Bronchial epithelial cell (primary cell): ENCODE measurements around the gene CCDC60. TPM values are rescaled to one million over a fixed set of nuclear protein-coding genes. Genes with fewer than 3 reads are reported as not detected.

Source experiments
- DNase-seq: peaks from one replicate; pipeline ENCODE4 v3.0.0-alpha.2; 2010; ENCODE audit warnings: low read depth
- FAIRE-seq: peaks from 2 replicates; lab custom pipeline; 2011; peaks lifted over from hg19 to GRCh38; lab: Jason Lieb, UNC
- H3K27me3 ChIP-seq: 2 replicates; pipeline ENCODE4 v1.5.1; 2011; ENCODE audit warnings: low read length; ENCODE audit not compliant: control insufficient read depth, insufficient read depth
- H3K36me3 ChIP-seq: 2 replicates; pipeline ENCODE4 v1.5.1; 2011; ENCODE audit warnings: low read length; ENCODE audit not compliant: control insufficient read depth, insufficient read depth
- H3K4me3 ChIP-seq: 2 replicates; pipeline ENCODE4 v1.5.1; 2011; ENCODE audit warnings: mild to moderate bottlenecking, low read depth, low read length, control low read depth
- total RNA-seq: library from RNA; depleted of rRNA; stranded (reverse); fragments of >200 nt; gene quantifications from 2 replicates; pipeline ENCODE4 v1.2.1, GENCODE V29; 2014
- TF ChIP-seq, protein P1 (sequence below): IDR thresholded peaks from 2 replicates; pipeline ENCODE4 v1.5.1; 2011; ENCODE audit warnings: mild to moderate bottlenecking, moderate library complexity, low read length, control low read depth, inconsistent platforms; ENCODE audit not compliant: insufficient read depth, severe bottlenecking

Gene CCDC60
- total RNA-seq, 1 donor from 2014 or later = 0.26 TPM

DNA sequence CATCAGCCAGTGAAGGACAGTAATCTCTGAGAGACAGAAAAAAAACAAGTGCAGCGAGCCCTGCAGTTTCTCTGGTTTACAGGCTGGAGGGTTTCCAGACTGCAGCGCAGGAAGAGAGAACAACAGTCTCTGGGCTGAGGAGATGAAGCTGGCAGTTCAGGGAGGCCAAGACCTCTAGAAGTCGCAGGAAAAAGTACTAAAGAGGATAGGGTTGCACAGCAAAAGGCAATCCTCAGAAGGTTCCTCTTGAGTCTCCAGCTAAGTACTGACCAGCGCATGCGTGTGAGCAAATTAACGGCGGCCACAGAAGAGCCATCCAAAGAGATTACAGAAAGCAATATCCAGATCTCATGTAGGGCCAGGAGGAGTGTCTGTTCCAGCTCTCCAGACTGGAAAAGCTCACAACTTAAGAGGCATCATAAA is 12.2 kb upstream of the CCDC60 start:
- Histone ChIP-seq H3K4me3 (no peak overlapping the region), H3K36me3 (no peaks in the 10 kb centered on the region), H3K27me3 (no peaks in the 10 kb centered on the region)
- no peak for DNase-seq
- TF ChIP-seq, protein P1, sequence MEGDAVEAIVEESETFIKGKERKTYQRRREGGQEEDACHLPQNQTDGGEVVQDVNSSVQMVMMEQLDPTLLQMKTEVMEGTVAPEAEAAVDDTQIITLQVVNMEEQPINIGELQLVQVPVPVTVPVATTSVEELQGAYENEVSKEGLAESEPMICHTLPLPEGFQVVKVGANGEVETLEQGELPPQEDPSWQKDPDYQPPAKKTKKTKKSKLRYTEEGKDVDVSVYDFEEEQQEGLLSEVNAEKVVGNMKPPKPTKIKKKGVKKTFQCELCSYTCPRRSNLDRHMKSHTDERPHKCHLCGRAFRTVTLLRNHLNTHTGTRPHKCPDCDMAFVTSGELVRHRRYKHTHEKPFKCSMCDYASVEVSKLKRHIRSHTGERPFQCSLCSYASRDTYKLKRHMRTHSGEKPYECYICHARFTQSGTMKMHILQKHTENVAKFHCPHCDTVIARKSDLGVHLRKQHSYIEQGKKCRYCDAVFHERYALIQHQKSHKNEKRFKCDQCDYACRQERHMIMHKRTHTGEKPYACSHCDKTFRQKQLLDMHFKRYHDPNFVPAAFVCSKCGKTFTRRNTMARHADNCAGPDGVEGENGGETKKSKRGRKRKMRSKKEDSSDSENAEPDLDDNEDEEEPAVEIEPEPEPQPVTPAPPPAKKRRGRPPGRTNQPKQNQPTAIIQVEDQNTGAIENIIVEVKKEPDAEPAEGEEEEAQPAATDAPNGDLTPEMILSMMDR = no peak
- no peak for FAIRE-seq

DNA sequence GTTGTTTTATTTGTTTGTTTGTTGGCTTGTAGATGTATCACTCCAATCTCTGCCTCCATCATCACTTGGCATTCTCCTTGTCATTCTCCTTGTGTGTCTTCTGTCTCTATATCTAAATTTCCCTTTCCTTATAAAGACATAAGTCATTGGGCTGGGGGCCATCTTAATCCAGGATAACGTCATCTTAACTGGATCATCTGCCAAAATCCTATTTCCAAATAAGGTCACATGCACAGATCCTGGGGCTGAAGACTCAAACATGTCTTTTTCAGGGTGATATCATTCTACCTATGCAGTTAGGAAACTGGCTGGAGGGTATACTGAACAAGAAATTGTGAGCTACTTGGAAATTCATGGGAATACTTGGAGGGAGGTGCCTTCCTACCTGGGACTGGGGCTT is 8.7 kb upstream of the CCDC60 start:
- TF ChIP-seq, protein P1 = no peak
- no peaks in the 10 kb centered on the region for H3K27me3 ChIP-seq
- no peak for FAIRE-seq
- no peaks in the 10 kb centered on the region for H3K36me3 ChIP-seq
- H3K4me3 ChIP-seq = no peak overlapping the region
- DNase-seq = peak; percentile 31

DNA sequence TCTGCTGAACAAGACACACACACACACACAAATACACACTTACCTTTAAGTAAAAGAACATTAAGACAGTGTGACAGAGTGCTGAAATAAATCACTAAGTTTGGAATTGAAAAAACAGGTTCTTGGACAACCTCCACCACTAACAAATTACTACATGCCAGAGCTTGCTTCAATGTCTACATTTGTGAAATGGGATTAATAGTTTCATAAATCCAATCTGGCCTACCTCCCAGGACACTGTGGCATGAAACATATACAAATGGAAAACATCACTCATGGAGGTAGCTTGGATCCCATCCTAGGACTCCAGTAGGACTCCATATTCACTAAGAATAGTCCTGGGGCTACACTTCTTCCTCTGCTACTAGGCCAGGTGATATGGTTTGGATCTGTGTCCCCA is 8.2 kb upstream of the CCDC60 start:
- peak; percentile 34 for DNase-seq
- TF ChIP-seq, protein P1 = no peak
- Histone ChIP-seq H3K36me3 (no peaks in the 10 kb centered on the region), H3K4me3 (no peak overlapping the region), H3K27me3 (no peaks in the 10 kb centered on the region)
- FAIRE-seq = no peak

DNA sequence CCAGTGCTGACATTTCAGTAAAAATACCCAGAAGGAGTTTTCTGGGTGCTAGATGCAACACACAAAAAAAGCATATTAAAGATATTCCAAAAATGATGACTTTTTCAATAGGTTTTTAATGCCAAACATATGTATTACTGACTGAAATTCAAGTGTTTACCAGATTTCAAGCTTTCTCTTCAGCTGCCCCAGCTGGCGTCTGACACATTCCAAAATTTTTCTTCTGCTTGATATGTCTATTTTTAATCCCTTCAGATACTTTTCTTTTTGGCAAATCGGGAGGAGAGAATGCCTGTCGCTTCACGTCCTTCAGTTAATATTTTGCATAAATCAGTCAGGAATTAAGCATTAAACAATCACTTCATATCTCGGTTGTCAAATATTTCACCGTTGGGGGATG is 7.1 kb upstream of the CCDC60 start:
- FAIRE-seq = no peak
- TF ChIP-seq, protein P1 = no peak

DNA sequence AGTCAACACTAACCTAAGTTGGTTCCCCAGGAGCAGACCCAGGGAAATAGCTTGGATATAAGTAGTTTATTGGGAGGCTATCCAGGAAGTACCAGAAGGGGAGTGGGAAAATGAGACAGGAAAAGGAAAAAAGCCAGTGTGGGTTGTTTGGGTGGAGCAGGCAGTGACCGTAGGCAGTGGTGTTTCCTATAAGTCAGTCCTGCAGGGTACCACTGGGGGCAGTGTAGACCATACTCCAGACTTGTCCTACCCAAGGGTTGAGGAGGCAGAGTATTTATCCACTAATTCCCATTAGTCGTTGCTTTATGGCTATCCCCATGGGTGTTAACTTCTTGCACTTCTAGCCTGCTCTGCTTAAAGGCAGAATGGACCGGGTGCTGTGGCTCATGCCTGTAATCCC is 6.4 kb upstream of the CCDC60 start:
- Histone ChIP-seq H3K4me3 (no peak overlapping the region), H3K36me3 (no peaks in the 10 kb centered on the region), H3K27me3 (no peaks in the 10 kb centered on the region)
- no peak for FAIRE-seq
- TF ChIP-seq, protein P1 = peak; percentile 58
- DNase-seq = peak; percentile 40

More for the DNA sequence above, 7.1 kb upstream of the CCDC60 start:
- no peaks in the 10 kb centered on the region for H3K36me3 ChIP-seq
- no peak for DNase-seq
- H3K4me3 ChIP-seq = no peak overlapping the region
- no peaks in the 10 kb centered on the region for H3K27me3 ChIP-seq
